IMR-90 (cell line): ENCODE results near the gene TTLL11. TPM values are rescaled to one million over a fixed set of nuclear protein-coding genes. Genes with fewer than 3 reads are reported as not detected.

Experiments
- ATAC-seq: fragments of 200-7000 bp; cut with Tn5 transposase; 2 replicates; pipeline ENCODE4 v1.9.1; 2020; ENCODE audit warnings: low read depth, mild to moderate bottlenecking, moderate library complexity
- BruUV-seq: library from RNA; stranded (reverse); fragments of 400-500 nt; replicated peaks from 2 replicates; lab custom pipeline; 2021; lab: Mats Ljungman, UMichigan
- CTCF ChIA-PET: fragments of 300-600 bp; formaldehyde crosslinking; extraction: SDS; loops from one replicate; lab custom pipeline; 2021; ENCODE audit warnings: antibody characterized with exemption; lab: Yijun Ruan, JAX
- POLR2A ChIA-PET: fragments of 300-600 bp; sonication (Branson Sonifier 250); formaldehyde crosslinking; loops from one replicate; lab custom pipeline; 2022; ENCODE audit warnings: antibody characterized with exemption; ENCODE audit not compliant: unreplicated experiment; lab: Charles Lee
- DNase-seq: peaks from one replicate; pipeline ENCODE4 v3.0.0; 2013
- H2AFZ ChIP-seq: replicated peaks from 2 replicates; pipeline ENCODE3; 2013; ENCODE audit warnings: low read length, mild to moderate bottlenecking; ENCODE audit not compliant: poor library complexity
- H2AK5ac ChIP-seq: 2 replicates; pipeline ENCODE4 v1.6.1; 2013; ENCODE audit warnings: low read depth, low read length, inconsistent platforms
- H2AK9ac ChIP-seq: replicated peaks from 2 replicates; pipeline ENCODE3; 2013; ENCODE audit warnings: mild to moderate bottlenecking, low read depth, low read length, moderate library complexity; ENCODE audit not compliant: poor library complexity
- H2BK120ac ChIP-seq: 2 replicates; pipeline ENCODE4 v1.6.1; 2013; ENCODE audit warnings: low read depth, low read length, inconsistent platforms
- H2BK15ac ChIP-seq: 3 replicates; pipeline ENCODE4 v1.6.1; 2013; ENCODE audit warnings: low read depth, low read length, inconsistent platforms
- H2BK20ac ChIP-seq: 2 replicates; pipeline ENCODE4 v1.6.1; 2013; ENCODE audit warnings: low read depth, mild to moderate bottlenecking, inconsistent platforms, low read length, moderate library complexity
- H2BK5ac ChIP-seq: 2 replicates; pipeline ENCODE4 v1.6.1; 2013; ENCODE audit warnings: mild to moderate bottlenecking, low read depth, low read length, inconsistent platforms; ENCODE audit not compliant: poor library complexity, severe bottlenecking
- H3K14ac ChIP-seq: replicated peaks from 2 replicates; pipeline ENCODE4 v1.6.1; 2013; ENCODE audit warnings: low read depth, low read length, inconsistent platforms
- H3K18ac ChIP-seq: 2 replicates; pipeline ENCODE4 v1.6.1; 2013; ENCODE audit warnings: low read depth, low read length, control low read depth
- H3K23ac ChIP-seq: 2 replicates; pipeline ENCODE4 v1.6.1; 2013; ENCODE audit warnings: low read depth, low read length, inconsistent platforms
- H3K27ac ChIP-seq: 2 replicates; pipeline ENCODE4 v1.5.1; 2013; ENCODE audit warnings: mild to moderate bottlenecking, control low read depth, low read length; ENCODE audit not compliant: insufficient read depth
- H3K27me3 ChIP-seq: 2 replicates; pipeline ENCODE4 v1.6.1; 2013; ENCODE audit warnings: low read length; ENCODE audit not compliant: control insufficient read depth, insufficient read depth
- H3K36me3 ChIP-seq: 2 replicates; pipeline ENCODE4 v1.6.1; 2013; ENCODE audit warnings: low read length, mixed read lengths; ENCODE audit not compliant: control insufficient read depth, insufficient read depth
- H3K4ac ChIP-seq: 2 replicates; pipeline ENCODE4 v1.6.1; 2013; ENCODE audit warnings: low read depth, low read length, inconsistent platforms
- H3K4me1 ChIP-seq: 2 replicates; pipeline ENCODE4 v1.6.1; 2013; ENCODE audit warnings: low read length, mixed read lengths; ENCODE audit not compliant: control insufficient read depth, insufficient read depth
- H3K4me2 ChIP-seq: 2 replicates; pipeline ENCODE4 v1.6.1; 2013; ENCODE audit warnings: low read depth, mild to moderate bottlenecking, control low read depth, low read length, moderate library complexity
- H3K4me3 ChIP-seq: 2 replicates; pipeline ENCODE4 v1.5.1; 2013; ENCODE audit warnings: low read depth, mild to moderate bottlenecking, control low read depth, low read length, moderate library complexity; ENCODE audit not compliant: insufficient read depth
- H3K56ac ChIP-seq: 2 replicates; pipeline ENCODE4 v1.6.1; 2013; ENCODE audit warnings: low read length, inconsistent platforms; ENCODE audit not compliant: insufficient read depth; ENCODE audit errors: extremely low read depth
- H3K79me1 ChIP-seq, 2 experiments: 2 replicates each; pipeline ENCODE4 v1.6.1; 2013; ENCODE audit warnings: low read length in 2 of 2, inconsistent platforms in 1 of 2, low read depth in 1 of 2
- H3K9ac ChIP-seq: 2 replicates; pipeline ENCODE4 v1.6.1; 2013; ENCODE audit warnings: low read depth, low read length, control low read depth
- H3K9me1 ChIP-seq: 2 replicates; pipeline ENCODE4 v1.6.1; 2013; ENCODE audit warnings: low read length, inconsistent platforms; ENCODE audit not compliant: insufficient read depth
- H3K9me3 ChIP-seq: 2 replicates; pipeline ENCODE4 v1.6.1; 2013; ENCODE audit warnings: low read length; ENCODE audit not compliant: control insufficient read depth, insufficient read depth
- H4K20me1 ChIP-seq: 2 replicates; pipeline ENCODE4 v1.6.1; 2013; ENCODE audit warnings: low read length, inconsistent platforms; ENCODE audit not compliant: insufficient read depth
- H4K5ac ChIP-seq: 2 replicates; pipeline ENCODE4 v1.6.1; 2013; ENCODE audit warnings: mild to moderate bottlenecking, low read depth, low read length, control low read depth
- H4K8ac ChIP-seq, 2 experiments: 2 replicates each; pipeline ENCODE4 v1.6.1; 2013; ENCODE audit warnings: low read depth in 2 of 2, low read length in 2 of 2, control low read depth in 1 of 2, inconsistent platforms in 1 of 2
- H4K91ac ChIP-seq: 2 replicates; pipeline ENCODE4 v1.6.1; 2013; ENCODE audit warnings: low read depth, low read length, inconsistent platforms; ENCODE audit not compliant: insufficient read depth
- BHLHE40 ChIP-seq: fragments of 150-350 bp; IDR thresholded peaks from 2 replicates; pipeline ENCODE4 v1.6.1; 2016; ENCODE audit warnings: mild to moderate bottlenecking, low read depth, low read length
- CHD1 ChIP-seq: IDR thresholded peaks from 2 replicates; pipeline ENCODE4 v1.6.1; 2012; ENCODE audit warnings: low read depth, low read length, improper control_type of control experiment
- ELK1 ChIP-seq: fragments of 150-350 bp; IDR thresholded peaks from 2 replicates; pipeline ENCODE4 v1.6.1; 2016; ENCODE audit warnings: low read depth, mild to moderate bottlenecking, low read length, moderate library complexity, borderline replicate concordance
- MXI1 ChIP-seq: IDR thresholded peaks from 2 replicates; pipeline ENCODE4 v1.6.1; 2012; ENCODE audit warnings: low read depth, mild to moderate bottlenecking, low read length, moderate library complexity, borderline replicate concordance
- NFE2L2 ChIP-seq: fragments of 150-350 bp; IDR thresholded peaks from 2 replicates; pipeline ENCODE4 v1.6.1; 2016; ENCODE audit warnings: low read depth, mild to moderate bottlenecking, low read length
- POLR2A ChIP-seq: IDR thresholded peaks from 2 replicates; pipeline ENCODE4 v1.6.1; 2012; ENCODE audit warnings: mild to moderate bottlenecking, low read depth, low read length
- RFX5 ChIP-seq: IDR thresholded peaks from 2 replicates; pipeline ENCODE4 v1.8.0; 2012; ENCODE audit warnings: low read depth, mild to moderate bottlenecking, low read length, moderate library complexity
- USF2 ChIP-seq: fragments of 150-350 bp; IDR thresholded peaks from 2 replicates; pipeline ENCODE4 v1.6.1; 2017; ENCODE audit warnings: mild to moderate bottlenecking, antibody characterized with exemption, low read length, low read depth
- WGBS, 2 experiments: methylation state at CpG; one replicate each; pipeline versions ENCODE4 v1.1.5 to v1.1.7; 2013; ENCODE audit warnings: missing lambda C conversion rate in 2 of 2; ENCODE audit not compliant: insufficient read length in 1 of 2; ENCODE audit errors: extremely low coverage in 2 of 2; 5-methylcytosine and 5-hydroxymethylcytosine counted together
- dilution Hi-C: fragments of 300-500 bp; cut with HindIII; formaldehyde crosslinking; loops from one replicate; pipeline ENCODE4 v1.14.3; 2018; ENCODE audit warnings: low sequenced_read_pairs; ENCODE audit not compliant: unreplicated experiment
- in situ Hi-C: fragments of 300-500 bp; cut with MboI; formaldehyde crosslinking; loops from 3 replicates; pipeline ENCODE4 v1.14.3; 2019; ENCODE audit warnings: low sequenced_read_pairs, inconsistent platforms, mixed read lengths
- intact Hi-C: fragments of 100-400 bp; cut with micrococcal nuclease; formaldehyde crosslinking; loops from 2 replicates; pipeline ENCODE4 v1.10.0; 2022
- polyA plus RNA-seq, 3 experiments: library from polyadenylated mRNA; depleted of rRNA; stranded (reverse); fragments of >200 nt; gene quantifications; 2 replicates each; pipeline ENCODE4 v1.2.3, GENCODE V29; 2012; ENCODE audit warnings: low replicate concordance in 1 of 3
- total RNA-seq: library from RNA; depleted of rRNA; stranded (reverse); fragments of >200 nt; gene quantifications from 2 replicates; pipeline ENCODE4 v1.2.3, GENCODE V29; 2012

The TTLL11 gene
- total and polyA plus RNA-seq, 2 of the 4 experiments (the other 2 are of a cell fraction) = 2.0 to 4.6 TPM

- TF ChIP-seq RFX5 = no peak
- TF ChIP-seq POLR2A = no peak
- TF ChIP-seq ELK1 = no peak
Measured at GRCh38 chr9:121773286-121773953, 319.7 kb downstream of the TTLL11 start (continued).

GRCh38 chr9:121772600-121773285 is 320.4 kb downstream of the TTLL11 start:
- CTCF ChIA-PET = interaction anchor here (0.9 kb wide), 1 partner anchor 12 kb away, joined by 3 read pairs; no protein-coding TSS in a partner anchor
- no peaks in the 10 kb centered on the region for H3K27me3 ChIP-seq
- no peak overlapping the region for H2BK5ac ChIP-seq
- intact Hi-C loops = no loop called here
- H3K9ac ChIP-seq = no peak overlapping the region
- H3K79me1 ChIP-seq = peaks cover 0 to 34% of the 10 kb centered on the region in 2 experiments; a peak in 2 of 4 replicates
- DNase-seq (no peak), ATAC-seq (no peak)
- no peak overlapping the region for H3K14ac ChIP-seq
- H3K4ac ChIP-seq = no peak overlapping the region
- TF ChIP-seq USF2 (no peak), MXI1 (no peak), BHLHE40 (no peak), CHD1 (no peak), RFX5 (no peak), ELK1 (no peak), NFE2L2 (no peak)
- no peak overlapping the region for H4K5ac ChIP-seq
- H4K8ac ChIP-seq = no peak overlapping the region
- no peaks in the 10 kb centered on the region; the same call in 1 of the 2 replicates for H4K20me1 ChIP-seq
- no peak overlapping the region for H3K4me3 ChIP-seq
- H3K23ac ChIP-seq = no peak overlapping the region
- POLR2A ChIA-PET = no interaction called here
- H4K91ac ChIP-seq = no peak overlapping the region
- H3K36me3 ChIP-seq = peaks cover 76% of the 10 kb centered on the region
- H2AFZ ChIP-seq = no peak overlapping the region
- H2BK15ac ChIP-seq = no peak overlapping the region
- WGBS, 2 experiments = 90% methylated on average over 22 of the region's 45 CpGs; no CpG with 5 or more reads in 1 of the 2 experiments
- H3K4me2 ChIP-seq = no peak overlapping the region
- peaks cover 17% of the 10 kb centered on the region for H3K4me1 ChIP-seq
- no peak overlapping the region for H2BK120ac ChIP-seq
- no peak overlapping the region for H3K18ac ChIP-seq
- no peak overlapping the region for H2AK9ac ChIP-seq
- peak overlapping the region; percentile 15; the same call in 1 of the 2 replicates for H2AK5ac ChIP-seq
- in situ Hi-C loops = no loop called here
- dilution Hi-C loops = no loop called here
- H2BK20ac ChIP-seq = no peak overlapping the region
- H3K56ac ChIP-seq = no peak overlapping the region
- peaks cover 16% of the 10 kb centered on the region for H3K9me1 ChIP-seq
- BruUV-seq = no TSS peak
- no peaks in the 10 kb centered on the region for H3K9me3 ChIP-seq
- no peak overlapping the region for H3K27ac ChIP-seq
